Mucosa of rectum (tissue), 2 donors: Measurements from ENCODE around the gene TMED10.

Experiments used
- H3K27ac ChIP-seq, 2 donors: one replicate each; pipeline ENCODE4 v1.7.0; 2013; ENCODE audit warnings: inconsistent platforms in 2 of 2, low read depth in 2 of 2, low read length in 2 of 2
- H3K27me3 ChIP-seq, 2 donors: one replicate each; pipeline ENCODE4 v1.7.0; 2013; ENCODE audit warnings: low read length in 2 of 2; ENCODE audit not compliant: control insufficient read depth in 2 of 2, insufficient read depth in 2 of 2
- H3K36me3 ChIP-seq, 2 donors: one replicate each; pipeline ENCODE4 v1.7.0; 2013; ENCODE audit warnings: low read length in 2 of 2; ENCODE audit not compliant: control insufficient read depth in 2 of 2, insufficient read depth in 2 of 2
- H3K4me1 ChIP-seq, 2 donors: one replicate each; pipeline ENCODE4 v1.7.0; 2013; ENCODE audit warnings: low read length in 2 of 2, mild to moderate bottlenecking in 1 of 2; ENCODE audit not compliant: control insufficient read depth in 2 of 2, insufficient read depth in 2 of 2
- H3K4me3 ChIP-seq, 2 donors: one replicate each; pipeline ENCODE4 v1.7.0; 2013; ENCODE audit warnings: low read length in 2 of 2
- H3K9ac ChIP-seq, 2 donors: one replicate each; pipeline ENCODE4 v1.7.0; 2013; ENCODE audit warnings: low read length in 2 of 2, low read depth in 1 of 2, mild to moderate bottlenecking in 1 of 2
- H3K9me3 ChIP-seq, 2 donors: one replicate each; pipeline ENCODE4 v1.7.0; 2013; ENCODE audit warnings: low read length in 2 of 2; ENCODE audit not compliant: control insufficient read depth in 2 of 2
- donor health status: healthy.
- donor health status: Normal muscosa, but diverticular disease.

Gene TMED10

GRCh38 chr14:75125617-75126016 lies 50.8 kb downstream of the TMED10 start:
- Histone ChIP-seq H3K36me3 (peaks cover 3 to 6% of the 10 kb centered on the region in 2 donors), H3K27me3 (no peaks in the 10 kb centered on the region), H3K4me3 (peak overlapping the region; percentile 83 to 86), H3K9me3 (no peaks in the 10 kb centered on the region), H3K9ac (peak overlapping the region in 1 of 2 donors; percentile 90), H3K27ac (no peak overlapping the region), H3K4me1 (peaks cover 22% of the 10 kb centered on the region in 2 donors)

- Histone ChIP-seq H3K27me3 (no peaks in the 10 kb centered on the region), H3K4me1 (peaks cover 22% of the 10 kb centered on the region in 2 donors), H3K9ac (no peak overlapping the region), H3K36me3 (peaks cover 8 to 19% of the 10 kb centered on the region in 2 donors), H3K4me3 (no peak overlapping the region), H3K9me3 (no peaks in the 10 kb centered on the region), H3K27ac (no peak overlapping the region)
These were observed 52.4 kb downstream of the TMED10 start for GRCh38 chr14:75123991-75124390.

GRCh38 chr14:75121552-75121951 lies 54.9 kb downstream of the TMED10 start:
- no peak overlapping the region for H3K4me3 ChIP-seq
- peaks cover 17 to 35% of the 10 kb centered on the region in 2 donors for H3K36me3 ChIP-seq
- peaks cover 7 to 12% of the 10 kb centered on the region in 2 donors for H3K4me1 ChIP-seq
- H3K27me3 ChIP-seq = no peaks in the 10 kb centered on the region
- no peak overlapping the region for H3K9ac ChIP-seq
- H3K9me3 ChIP-seq = no peaks in the 10 kb centered on the region
- H3K27ac ChIP-seq = no peak overlapping the region

GRCh38 chr14:75120541-75121291 lies 55.7 kb downstream of the TMED10 start:
- Histone ChIP-seq H3K9me3 (no peaks in the 10 kb centered on the region), H3K4me1 (peaks cover 2 to 8% of the 10 kb centered on the region in 2 donors), H3K27ac (no peak overlapping the region), H3K4me3 (no peak overlapping the region), H3K27me3 (no peaks in the 10 kb centered on the region), H3K36me3 (peaks cover 25 to 40% of the 10 kb centered on the region in 2 donors), H3K9ac (no peak overlapping the region)

- H3K36me3 ChIP-seq = peaks cover 37 to 54% of the 10 kb centered on the region in 2 donors
- H3K9me3 ChIP-seq = no peaks in the 10 kb centered on the region
- H3K27ac ChIP-seq = no peak overlapping the region
- no peaks in the 10 kb centered on the region for H3K27me3 ChIP-seq
- no peak overlapping the region for H3K4me3 ChIP-seq
- no peak overlapping the region for H3K9ac ChIP-seq
- no peaks in the 10 kb centered on the region for H3K4me1 ChIP-seq
These were observed 57.4 kb downstream of the TMED10 start for GRCh38 chr14:75119056-75119455.

- H3K27ac ChIP-seq = no peak overlapping the region
- H3K9ac ChIP-seq = no peak overlapping the region
- peaks cover 71 to 75% of the 10 kb centered on the region in 2 donors for H3K36me3 ChIP-seq
- no peaks in the 10 kb centered on the region for H3K9me3 ChIP-seq
- H3K27me3 ChIP-seq = no peaks in the 10 kb centered on the region
- no peaks in the 10 kb centered on the region for H3K4me1 ChIP-seq
- H3K4me3 ChIP-seq = no peak overlapping the region
These were observed 62.4 kb downstream of the TMED10 start for GRCh38 chr14:75113932-75114539.

GRCh38 chr14:75109877-75110276 lies 66.5 kb downstream of the TMED10 start:
- H3K9ac ChIP-seq = no peak overlapping the region
- no peak overlapping the region for H3K27ac ChIP-seq
- no peaks in the 10 kb centered on the region for H3K9me3 ChIP-seq
- H3K27me3 ChIP-seq = no peaks in the 10 kb centered on the region
- no peaks in the 10 kb centered on the region for H3K4me1 ChIP-seq
- no peak overlapping the region for H3K4me3 ChIP-seq
- peaks cover 69 to 75% of the 10 kb centered on the region in 2 donors for H3K36me3 ChIP-seq

- Histone ChIP-seq H3K4me3 (no peak overlapping the region), H3K9ac (no peak overlapping the region), H3K27me3 (no peaks in the 10 kb centered on the region), H3K27ac (no peak overlapping the region), H3K36me3 (peaks cover 44 to 64% of the 10 kb centered on the region in 2 donors), H3K9me3 (no peaks in the 10 kb centered on the region), H3K4me1 (no peaks in the 10 kb centered on the region)
These were observed 69.2 kb downstream of the TMED10 start for GRCh38 chr14:75107186-75107585.

GRCh38 chr14:75101491-75101890 lies 74.9 kb downstream of the TMED10 start:
- Histone ChIP-seq H3K27ac (no peak overlapping the region), H3K36me3 (peaks cover 37 to 54% of the 10 kb centered on the region in 2 donors)

GRCh38 chr14:75098682-75099081 lies 77.7 kb downstream of the TMED10 start:
- no peak overlapping the region for H3K9ac ChIP-seq
- no peaks in the 10 kb centered on the region for H3K9me3 ChIP-seq
- H3K4me1 ChIP-seq = peaks cover 0 to 3% of the 10 kb centered on the region in 2 donors
- no peak overlapping the region for H3K4me3 ChIP-seq
- peaks cover 45 to 60% of the 10 kb centered on the region in 2 donors for H3K36me3 ChIP-seq
- no peaks in the 10 kb centered on the region for H3K27me3 ChIP-seq
- H3K27ac ChIP-seq = no peak overlapping the region

More at GRCh38 chr14:75101491-75101890, 74.9 kb downstream of the TMED10 start:
- Histone ChIP-seq H3K9me3 (no peaks in the 10 kb centered on the region), H3K4me1 (peaks cover 0 to 3% of the 10 kb centered on the region in 2 donors), H3K27me3 (no peaks in the 10 kb centered on the region), H3K9ac (no peak overlapping the region), H3K4me3 (no peak overlapping the region)
